HepG2 (cell line): ENCODE measurements around the gene INO80B. TPM values are rescaled to one million over a fixed set of nuclear protein-coding genes. Genes with fewer than 3 reads are reported as not detected.

Experiments
- ARID2 ChIP-seq: sonication (generic); formaldehyde crosslinking; IDR thresholded peaks from 2 replicates; pipeline ENCODE4 v1.8.1; 2022; ENCODE audit warnings: mild to moderate bottlenecking, missing genetic modification reagents, borderline replicate concordance
- FOXK1 ChIP-seq: sonication (generic); formaldehyde crosslinking; IDR thresholded peaks from 2 replicates; pipeline ENCODE4 v1.4.0; 2020; ENCODE audit warnings: low read depth, missing genetic modification reagents, borderline replicate concordance
- GABPB1 ChIP-seq: IDR thresholded peaks from 2 replicates; pipeline ENCODE4 v1.6.1; 2016; ENCODE audit warnings: mild to moderate bottlenecking, missing genetic modification reagents, moderate library complexity, missing compliant biosample characterization
- HMGXB3 ChIP-seq: sonication (generic); formaldehyde crosslinking; IDR thresholded peaks from 2 replicates; pipeline ENCODE4 v1.4.0; 2020; ENCODE audit warnings: missing genetic modification reagents, borderline replicate concordance
- MAX ChIP-seq: IDR thresholded peaks from 2 replicates; pipeline ENCODE4 v1.6.1; 2012; ENCODE audit warnings: inconsistent platforms
- MEIS1 ChIP-seq: sonication (generic); formaldehyde crosslinking; IDR thresholded peaks from 2 replicates; pipeline ENCODE4 v1.9.0; 2021; ENCODE audit warnings: mild to moderate bottlenecking, missing genetic modification reagents, moderate library complexity, borderline replicate concordance
- NFYC ChIP-seq: IDR thresholded peaks from 2 replicates; pipeline ENCODE4 v1.6.1; 2016; ENCODE audit warnings: missing genetic modification reagents, missing compliant biosample characterization
- NONO ChIP-seq, 2 experiments: fragments of 450-650 bp in 1 of 2; sonication (generic) in 1 of 2; formaldehyde crosslinking in 1 of 2; IDR thresholded peaks in 1 of 2; conservative IDR thresholded peaks in 1 of 2; 2 replicates each; pipeline versions ENCODE4 v1.6.1 to v1.8.0; 2017 to 2022; ENCODE audit warnings: mild to moderate bottlenecking in 1 of 2, missing genetic modification reagents in 1 of 2, moderate library complexity in 1 of 2
- PAF1 ChIP-seq: IDR thresholded peaks from 2 replicates; pipeline ENCODE4 v1.6.1; 2016; ENCODE audit warnings: missing genetic modification reagents, missing compliant biosample characterization
- PATZ1 ChIP-seq: sonication (generic); formaldehyde crosslinking; IDR thresholded peaks from 2 replicates; pipeline ENCODE4 v1.4.0; 2020; ENCODE audit warnings: missing genetic modification reagents
- PHF8 ChIP-seq: sonication (generic); formaldehyde crosslinking; IDR thresholded peaks from 2 replicates; pipeline ENCODE4 v1.5.0; 2020; ENCODE audit warnings: missing genetic modification reagents
- RFX1 ChIP-seq: fragments of 450-650 bp; IDR thresholded peaks from 2 replicates; pipeline ENCODE4 v1.6.1; 2017
- ZFP91 ChIP-seq: sonication (generic); formaldehyde crosslinking; IDR thresholded peaks from 2 replicates; pipeline ENCODE4 v1.9.0; 2022; ENCODE audit warnings: missing genetic modification reagents, mild to moderate bottlenecking, borderline replicate concordance
- ZNF512 ChIP-seq: sonication (generic); formaldehyde crosslinking; IDR thresholded peaks from 2 replicates; pipeline ENCODE4 v1.4.0; 2020; ENCODE audit warnings: mild to moderate bottlenecking, missing genetic modification reagents
- ZNF543 ChIP-seq: sonication (generic); formaldehyde crosslinking; IDR thresholded peaks from 2 replicates; pipeline ENCODE4 v1.4.0; 2020; ENCODE audit warnings: mild to moderate bottlenecking, missing genetic modification reagents
- ZNF713 ChIP-seq: sonication (generic); formaldehyde crosslinking; IDR thresholded peaks from 2 replicates; pipeline ENCODE4 v1.4.0; 2020; ENCODE audit warnings: mild to moderate bottlenecking, missing genetic modification reagents
- ZSCAN22 ChIP-seq: sonication (generic); formaldehyde crosslinking; IDR thresholded peaks from 2 replicates; pipeline ENCODE4 v1.4.0; 2020; ENCODE audit warnings: mild to moderate bottlenecking, missing genetic modification reagents
- ZZZ3 ChIP-seq: sonication (generic); formaldehyde crosslinking; IDR thresholded peaks from 2 replicates; pipeline ENCODE4 v1.4.0; 2020; ENCODE audit warnings: missing genetic modification reagents, mild to moderate bottlenecking, borderline replicate concordance
- polyA plus RNA-seq, 8 experiments: library from polyadenylated mRNA; depleted of rRNA in 3 of 8; stranded (reverse) in 7 of 8; unstranded in 1 of 8; fragments of >200 nt; fragmentation: Illumina TruSeq in 4 of 8; extraction: Trizol in 4 of 8; gene quantifications; 2 replicates each; pipeline versions ENCODE4 v1.2.1 to v1.2.3, GENCODE V29; 2011 to 2016; ENCODE audit warnings: low read depth in 4 of 8, missing spikeins in 1 of 8, mixed read lengths in 1 of 8; ENCODE audit not compliant: insufficient read depth in 1 of 8
- total RNA-seq, 5 experiments: library from RNA; depleted of rRNA; stranded (reverse); fragments of >200 nt; fragmentation: Illumina TruSeq; extraction: Trizol; gene quantifications; 2 replicates each; pipeline ENCODE4 v1.2.3, GENCODE V29; 2016; ENCODE audit warnings: low read depth in 1 of 5

The INO80B gene
- total and polyA plus RNA-seq, 2 of the 13 experiments (the other 11 are each of a cell fraction or from before 2014, with no cell fraction given): 6.2 to 14.5 TPM

- 0 out of 2 replicates have a peak, but pooled peaks have one; percentile 8 for TF ChIP-seq ZZZ3 (CRISPR knock-in tag)
- TF ChIP-seq ZFP91 (CRISPR knock-in tag): peak; percentile 61; the same call in 1 of the 2 replicates
- TF ChIP-seq FOXK1 (CRISPR knock-in tag): peak; percentile 80
- no peak for TF ChIP-seq PAF1 (CRISPR knock-in tag)
- peak; percentile 83 for TF ChIP-seq GABPB1 (CRISPR knock-in tag)
- TF ChIP-seq RFX1: peak; percentile 70
- TF ChIP-seq HMGXB3 (CRISPR knock-in tag): peak; percentile 98
- peak; percentile 57; the same call in 1 of the 2 replicates for TF ChIP-seq ZNF713 (CRISPR knock-in tag)
- peak; percentile 58; the same call in 1 of the 2 replicates for TF ChIP-seq ZSCAN22 (CRISPR knock-in tag)
- peak; percentile 71 for TF ChIP-seq ARID2 (CRISPR knock-in tag)
- 0 out of 2 replicates have a peak, but pooled peaks have one; percentile 12 for TF ChIP-seq MEIS1 (CRISPR knock-in tag)
- TF ChIP-seq NONO (IDR thresholded peaks at IDR 0.05): no peak
- TF ChIP-seq NONO (CRISPR knock-in tag; conservative IDR thresholded peaks at IDR 0.05): peak; percentile 31; the same call in 1 of the 2 replicates
- peak; percentile 97 for TF ChIP-seq NFYC (CRISPR knock-in tag)
- TF ChIP-seq PATZ1 (CRISPR knock-in tag): 0 out of 2 replicates have a peak, but pooled peaks have one; percentile 5
- TF ChIP-seq MAX: peak; percentile 60
- TF ChIP-seq ZNF512 (CRISPR knock-in tag): no peak
- no peak for TF ChIP-seq ZNF543
- peak; percentile 31; the same call in 1 of the 2 replicates for TF ChIP-seq PHF8 (CRISPR knock-in tag)
These were observed 3.4 kb downstream of the INO80B start, which contains the start of gene WBP1 (continued) for GRCh38 chr2:74458132-74458937.
